NCI-H2171 (cell line): ENCODE measurements around the gene RXRB.

ENCODE experiments used
- DNase-seq: peaks from one replicate; lab custom pipeline; 2025; lab: John Stamatoyannopoulos, UW

The RXRB gene

DNA sequence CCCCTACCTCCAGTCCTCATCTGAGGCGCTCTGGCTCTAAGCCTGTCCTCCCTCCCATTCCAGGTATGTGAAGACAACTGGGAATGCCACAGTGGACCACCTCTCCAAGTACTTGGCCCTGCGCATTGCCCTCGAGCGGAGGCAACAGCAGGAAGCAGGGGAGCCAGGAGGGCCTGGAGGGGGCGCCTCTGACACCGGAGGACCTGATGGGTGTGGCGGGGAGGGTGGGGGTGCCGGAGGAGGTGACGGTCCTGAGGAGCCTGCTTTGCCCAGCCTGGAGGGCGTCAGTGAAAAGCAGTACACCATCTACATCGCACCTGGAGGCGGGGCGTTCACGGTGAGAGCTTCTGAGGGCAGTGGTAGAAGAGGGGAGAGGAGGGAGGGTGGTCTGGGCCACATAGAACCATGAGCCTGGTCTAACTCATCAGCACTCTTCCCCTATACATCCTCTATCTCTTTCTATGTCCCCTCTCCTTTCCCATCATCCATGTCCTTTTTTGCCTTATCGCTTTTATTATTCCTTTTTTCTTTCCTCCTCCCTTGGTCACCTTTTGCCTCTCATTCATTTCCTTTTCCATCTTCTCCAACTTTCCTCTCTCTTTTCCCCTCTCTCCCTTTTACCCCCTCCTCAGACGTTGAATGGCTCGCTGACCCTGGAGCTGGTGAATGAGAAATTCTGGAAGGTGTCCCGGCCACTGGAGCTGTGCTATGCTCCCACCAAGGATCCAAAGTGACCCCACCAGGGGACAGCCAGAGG lies 11.4 kb upstream of the RXRB start:
- no peak for DNase-seq

DNA sequence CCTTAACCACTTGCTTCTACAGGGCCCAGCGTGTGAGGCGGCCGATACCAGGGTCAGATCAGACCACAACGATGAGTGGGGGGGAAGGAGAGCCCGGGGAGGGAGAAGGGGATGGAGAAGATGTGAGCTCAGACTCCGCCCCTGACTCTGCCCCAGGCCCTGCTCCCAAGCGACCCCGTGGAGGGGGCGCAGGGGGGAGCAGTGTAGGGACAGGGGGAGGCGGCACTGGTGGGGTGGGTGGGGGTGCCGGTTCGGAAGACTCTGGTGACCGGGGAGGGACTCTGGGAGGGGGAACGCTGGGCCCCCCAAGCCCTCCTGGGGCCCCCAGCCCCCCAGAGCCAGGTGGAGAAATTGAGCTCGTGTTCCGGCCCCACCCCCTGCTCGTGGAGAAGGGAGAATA lies 10.7 kb upstream of the RXRB start:
- no peak for DNase-seq

DNA sequence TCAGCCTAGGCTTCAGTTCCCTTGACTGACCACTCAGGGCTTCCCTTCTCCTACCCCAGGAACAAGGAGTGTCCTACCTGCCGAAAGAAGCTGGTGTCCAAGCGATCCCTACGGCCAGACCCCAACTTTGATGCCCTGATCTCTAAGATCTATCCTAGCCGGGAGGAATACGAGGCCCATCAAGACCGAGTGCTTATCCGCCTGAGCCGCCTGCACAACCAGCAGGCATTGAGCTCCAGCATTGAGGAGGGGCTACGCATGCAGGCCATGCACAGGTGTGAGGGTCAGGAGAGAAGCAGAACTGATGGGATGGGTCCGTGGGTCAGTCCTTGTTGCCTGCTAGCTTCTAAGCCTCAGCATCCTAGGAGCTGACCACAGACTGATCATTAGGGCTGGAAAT lies 9.4 kb upstream of the RXRB start:
- DNase-seq = no peak

DNA sequence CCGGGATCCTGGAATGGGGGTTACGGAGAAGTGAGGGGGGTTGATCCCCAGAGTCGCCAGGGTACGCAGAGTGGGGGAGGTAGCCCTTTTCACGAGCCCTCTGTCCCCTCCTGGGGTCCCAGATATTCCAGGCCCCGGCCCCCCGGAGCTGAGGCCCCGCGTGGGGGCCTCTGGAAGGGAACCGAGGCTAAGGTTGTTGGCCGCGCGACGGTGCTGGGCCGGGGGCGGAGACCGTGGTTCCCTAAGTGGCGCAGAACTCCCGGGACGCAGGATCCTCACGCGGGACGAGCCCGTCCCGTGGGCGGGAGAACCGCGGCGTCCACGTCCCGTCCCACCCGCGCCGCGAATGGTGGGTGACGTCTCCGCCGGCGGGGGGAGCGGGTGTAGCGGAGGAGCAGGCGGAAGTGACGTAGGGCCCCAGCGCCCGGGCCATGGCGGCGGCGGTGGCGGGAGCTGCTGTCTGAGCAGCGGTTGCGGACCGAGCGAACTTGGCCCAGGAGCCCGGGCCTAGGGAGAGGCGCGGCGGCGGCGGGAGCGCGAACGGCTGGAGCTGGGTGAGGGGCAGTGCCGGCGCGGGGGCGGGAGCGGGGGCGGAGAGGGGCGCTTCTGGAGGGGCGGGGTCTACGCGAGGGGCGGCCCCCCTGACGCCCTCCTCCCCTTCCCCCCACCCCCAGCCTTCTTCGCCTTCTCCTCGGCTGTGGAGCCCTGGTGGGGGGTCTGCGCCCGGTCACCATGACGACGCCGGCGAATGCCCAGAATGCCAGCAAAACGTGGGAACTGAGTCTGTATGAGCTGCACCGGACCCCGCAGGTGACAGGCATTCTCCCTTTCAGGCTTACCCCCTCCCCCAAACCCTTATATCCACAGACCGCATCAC lies 7.9 kb upstream of the RXRB start, which contains the start of gene RING1:
RING1 (plus strand) TSS at position 410 of the 877 bp plus-strand sequence; CDS start at position 733, 323 bp downstream.
- peak; percentile 88 for DNase-seq

DNA sequence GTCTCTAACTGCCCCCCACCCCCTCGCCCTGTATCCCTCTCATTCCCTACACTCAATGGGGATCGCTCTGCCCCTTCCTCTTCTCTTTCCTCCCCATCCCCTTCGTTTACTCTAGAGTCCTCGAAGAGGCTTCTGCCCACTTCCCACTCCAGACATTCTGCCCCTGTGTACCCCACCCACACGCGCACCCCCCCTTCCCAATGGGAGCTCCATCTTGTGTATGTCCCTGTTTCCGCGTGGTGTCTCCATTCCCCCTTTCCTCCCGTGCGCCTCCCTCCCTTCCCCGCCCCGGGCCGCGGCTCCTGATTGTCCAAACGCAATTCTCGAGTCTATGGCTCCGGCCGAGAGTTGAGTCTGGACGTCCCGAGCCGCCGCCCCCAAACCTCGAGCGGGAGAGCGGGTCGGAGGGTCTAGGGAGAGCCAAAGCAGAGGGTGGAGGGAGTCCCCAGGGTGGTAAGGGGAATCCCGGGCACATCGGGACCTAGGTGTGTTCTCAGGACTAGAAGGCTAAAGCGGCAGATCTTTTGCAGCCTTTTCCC lies 7.2 kb upstream of the RXRB start:
- DNase-seq = no peak

DNA sequence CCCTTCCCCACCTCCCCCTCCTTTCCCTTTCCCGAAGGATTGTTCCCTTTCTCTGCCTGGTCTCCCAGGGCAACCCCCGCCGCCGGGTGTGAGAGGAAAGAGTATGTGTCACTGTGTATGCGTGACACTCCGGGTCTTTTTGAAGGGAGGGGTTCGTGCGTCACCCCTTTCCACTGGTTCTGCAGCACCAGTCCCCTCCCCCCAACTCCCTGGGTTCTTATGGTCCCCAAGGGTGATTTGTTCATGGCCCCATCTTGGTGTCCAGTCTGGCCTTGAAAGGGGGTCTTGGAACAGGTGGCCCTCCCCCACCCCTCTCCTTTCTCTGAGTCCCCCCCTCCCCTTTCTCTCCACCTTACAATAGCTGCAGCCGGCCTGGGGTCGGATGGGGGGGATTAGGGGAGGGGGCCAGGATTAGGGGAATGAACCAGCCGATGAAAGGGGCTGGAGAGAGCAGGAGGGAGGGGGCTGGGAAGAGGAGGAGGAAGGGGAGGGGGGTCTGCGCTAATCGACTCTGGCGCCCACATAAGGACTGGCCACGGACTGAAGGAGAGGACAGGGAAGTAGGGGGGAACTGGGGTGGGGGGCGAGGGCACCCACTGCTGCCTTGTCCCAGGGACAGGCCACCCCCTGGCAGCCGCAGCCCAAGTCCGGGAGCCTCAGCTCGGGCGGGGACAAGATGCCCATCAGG lies 6.5 kb upstream of the RXRB start:
- DNase-seq = no peak

DNA sequence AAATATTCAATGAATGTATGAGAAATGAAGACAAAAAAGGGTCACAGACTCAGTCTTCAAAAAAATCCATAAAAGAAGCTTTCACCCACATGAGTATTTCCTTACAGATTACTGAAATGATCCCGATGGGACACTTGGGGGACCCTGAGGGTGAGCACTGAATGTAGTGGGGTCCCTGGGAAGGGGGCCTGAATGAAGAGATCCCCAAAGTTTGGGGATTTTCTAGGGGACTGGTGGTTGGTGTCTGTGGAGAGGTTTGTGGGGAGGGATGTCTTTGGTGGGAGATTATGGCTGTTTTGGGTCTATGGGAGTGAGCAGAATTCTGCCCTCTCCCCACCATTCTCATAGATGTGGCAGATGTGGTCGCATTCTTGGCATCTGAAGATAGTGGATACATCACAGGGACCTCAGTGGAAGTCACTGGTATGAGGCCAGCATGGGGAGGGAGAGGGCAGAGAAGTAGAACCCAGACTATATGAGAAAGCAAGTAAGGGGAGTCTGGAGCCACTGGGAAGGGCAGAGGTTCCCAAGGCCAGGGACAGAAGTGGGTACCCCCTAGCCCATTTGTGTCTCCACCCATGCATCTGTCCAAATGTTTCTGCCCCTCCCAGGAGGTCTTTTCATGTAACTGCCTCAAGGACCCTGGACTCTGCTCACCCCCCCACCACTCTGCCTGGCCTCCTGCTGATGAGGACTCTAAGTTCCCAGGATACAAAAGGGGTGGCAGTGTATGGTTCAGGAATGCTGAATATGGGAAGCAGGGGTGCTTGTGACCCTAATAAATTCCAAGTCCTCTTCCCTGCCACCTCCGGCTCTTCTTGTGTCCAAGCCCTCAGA lies 5.8 kb upstream of the RXRB start:
- DNase-seq = no peak

DNA sequence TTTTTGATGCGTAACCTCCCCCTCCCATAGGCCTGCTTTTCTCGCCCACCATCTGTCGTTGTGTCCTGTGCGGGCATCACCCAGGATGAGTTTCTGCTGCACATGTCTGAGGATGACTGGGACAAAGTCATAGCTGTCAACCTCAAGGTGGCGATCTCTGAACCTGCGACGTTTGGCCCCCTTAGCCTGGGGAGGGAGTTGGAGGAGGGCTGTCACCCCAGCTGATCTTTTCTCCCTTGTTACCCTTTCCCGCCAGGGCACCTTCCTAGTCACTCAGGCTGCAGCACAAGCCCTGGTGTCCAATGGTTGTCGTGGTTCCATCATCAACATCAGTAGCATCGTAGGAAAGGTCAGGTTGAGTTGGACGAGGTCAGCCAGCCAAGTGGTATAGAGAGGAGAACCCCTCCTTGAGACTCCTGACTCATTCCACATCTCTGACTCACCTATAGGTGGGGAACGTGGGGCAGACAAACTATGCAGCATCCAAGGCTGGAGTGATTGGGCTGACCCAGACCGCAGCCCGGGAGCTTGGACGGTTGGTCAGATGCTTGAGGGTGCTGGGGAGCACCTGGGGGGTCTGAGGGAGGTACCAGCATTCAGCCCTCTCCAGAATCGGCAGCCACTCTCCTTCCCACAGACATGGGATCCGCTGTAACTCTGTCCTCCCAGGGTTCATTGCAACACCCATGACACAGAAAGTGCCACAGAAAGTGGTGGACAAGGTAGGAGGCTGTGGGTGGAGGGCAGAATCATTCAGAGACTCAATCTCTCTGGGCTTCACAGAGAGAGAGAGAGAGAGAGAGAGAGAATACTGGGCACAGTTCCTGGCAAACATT lies 4.9 kb upstream of the RXRB start:
- DNase-seq = no peak

DNA sequence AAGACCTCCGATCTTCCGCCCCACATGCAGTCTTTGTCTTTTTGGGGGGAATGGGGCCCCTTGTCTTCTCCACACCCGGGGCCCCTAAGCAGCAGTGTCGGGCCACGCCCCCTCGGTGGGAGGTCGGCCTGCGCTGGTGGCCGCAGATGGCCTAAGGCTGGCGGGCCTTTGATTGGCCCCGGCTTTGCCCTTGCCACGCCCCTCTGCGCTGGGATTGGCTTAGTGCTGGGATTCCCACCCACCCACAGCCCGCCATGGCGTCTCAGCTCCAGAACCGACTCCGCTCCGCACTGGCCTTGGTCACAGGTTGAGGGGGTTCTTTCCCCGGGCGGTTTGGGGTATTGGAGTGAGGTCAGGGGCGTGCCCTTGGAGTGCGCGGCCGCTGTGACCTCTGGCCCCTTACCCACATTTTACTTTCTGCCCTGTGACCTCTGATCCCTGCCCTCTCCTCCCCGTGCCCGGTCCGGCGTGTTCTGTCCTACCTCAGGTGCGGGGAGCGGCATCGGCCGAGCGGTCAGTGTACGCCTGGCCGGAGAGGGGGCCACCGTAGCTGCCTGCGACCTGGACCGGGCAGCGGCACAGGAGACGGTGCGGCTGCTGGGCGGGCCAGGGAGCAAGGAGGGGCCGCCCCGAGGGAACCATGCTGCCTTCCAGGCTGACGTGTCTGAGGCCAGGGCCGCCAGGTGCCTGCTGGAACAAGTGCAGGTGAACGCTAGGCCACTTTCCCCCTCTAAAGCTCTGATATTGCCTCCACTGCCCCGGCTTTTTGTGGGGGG lies 4.1 kb upstream of the RXRB start, which contains the start of gene HSD17B8:
HSD17B8 (plus strand) TSS at position 241 of the 776 bp plus-strand sequence; CDS start at position 255, 14 bp downstream.
- DNase-seq = peak; percentile 91

DNA sequence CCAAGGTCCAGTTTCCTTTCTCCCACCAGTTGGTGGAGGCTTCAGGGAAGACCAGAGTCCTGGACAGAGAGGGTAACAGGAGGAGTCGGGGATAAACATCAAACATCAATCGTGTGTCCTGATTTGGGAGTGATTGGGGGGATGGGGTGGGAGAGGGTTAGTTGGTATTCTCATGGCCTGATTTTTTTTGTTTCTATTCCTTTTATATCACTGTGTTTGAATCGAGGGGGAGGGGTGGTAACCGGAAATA lies 3.6 kb upstream of the RXRB start:
- DNase-seq = no peak

DNA sequence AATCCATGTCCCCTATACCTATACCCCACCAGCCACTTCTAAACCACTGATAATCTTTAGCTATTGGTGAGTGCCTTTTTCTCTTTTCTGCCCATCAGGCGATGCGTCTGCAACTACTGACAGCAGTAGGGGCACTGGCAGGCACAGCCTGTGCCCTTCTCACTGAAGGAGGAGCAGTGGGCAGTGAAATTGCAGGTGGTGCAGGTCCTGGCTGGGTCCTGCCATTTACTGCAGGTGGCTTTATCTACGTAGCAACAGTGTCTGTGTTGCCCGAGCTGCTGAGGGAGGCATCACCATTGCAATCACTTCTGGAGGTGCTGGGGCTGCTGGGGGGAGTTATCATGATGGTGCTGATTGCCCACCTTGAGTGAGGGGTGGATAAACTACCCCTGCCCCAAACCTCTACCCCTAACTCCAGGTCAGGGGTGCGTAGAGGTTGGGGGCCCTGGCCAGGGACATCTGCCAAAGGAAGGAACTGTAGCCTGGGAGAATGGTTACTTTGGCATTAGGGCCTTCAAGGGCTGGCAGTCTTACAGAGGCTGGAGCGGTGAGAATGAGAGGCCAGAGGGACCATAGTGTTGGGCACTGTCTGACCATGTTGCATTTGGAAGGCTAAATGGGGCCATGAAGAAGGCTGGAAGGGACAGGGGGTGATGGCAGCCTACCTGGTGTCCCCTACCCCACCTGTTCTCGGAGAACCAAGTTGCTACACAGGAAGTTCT lies 3.1 kb upstream of the RXRB start:
- DNase-seq = no peak

DNA sequence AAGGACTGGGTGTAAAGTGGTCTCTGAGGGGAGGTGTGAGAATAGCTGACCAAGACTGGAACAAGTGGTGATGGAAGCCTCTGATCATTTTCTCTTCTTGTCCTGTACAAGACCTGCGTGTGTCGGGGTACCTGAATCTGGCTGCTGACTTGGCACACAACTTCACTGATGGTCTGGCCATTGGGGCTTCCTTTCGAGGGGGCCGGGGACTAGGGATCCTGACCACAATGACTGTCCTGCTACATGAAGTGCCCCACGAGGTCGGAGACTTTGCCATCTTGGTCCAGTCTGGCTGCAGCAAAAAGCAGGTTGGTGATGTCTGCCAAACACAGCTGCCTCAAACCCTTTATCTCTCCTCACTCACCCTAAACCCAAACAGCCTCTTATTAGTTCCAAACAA lies 2.3 kb upstream of the RXRB start:
- no peak for DNase-seq

DNA sequence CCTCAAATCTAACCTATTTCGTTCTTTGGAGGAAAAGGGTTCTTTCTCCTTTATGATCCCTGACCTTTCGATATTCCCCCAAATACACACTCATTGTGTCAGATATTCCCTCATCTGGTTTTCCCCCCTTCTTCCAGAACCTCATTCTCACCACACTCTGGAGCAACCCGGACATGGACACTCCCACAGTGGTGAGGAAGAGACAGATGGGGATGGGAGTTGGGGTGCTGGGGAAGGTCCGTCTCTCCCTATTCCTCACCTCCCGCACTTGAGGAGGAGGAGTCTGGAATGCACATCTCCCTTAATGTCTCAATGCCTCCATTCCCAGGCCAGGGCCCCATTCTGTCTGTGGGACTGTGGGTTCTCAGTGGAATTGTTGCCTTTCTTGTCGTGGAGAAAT lies 1.5 kb upstream of the RXRB start:
- DNase-seq = no peak

DNA sequence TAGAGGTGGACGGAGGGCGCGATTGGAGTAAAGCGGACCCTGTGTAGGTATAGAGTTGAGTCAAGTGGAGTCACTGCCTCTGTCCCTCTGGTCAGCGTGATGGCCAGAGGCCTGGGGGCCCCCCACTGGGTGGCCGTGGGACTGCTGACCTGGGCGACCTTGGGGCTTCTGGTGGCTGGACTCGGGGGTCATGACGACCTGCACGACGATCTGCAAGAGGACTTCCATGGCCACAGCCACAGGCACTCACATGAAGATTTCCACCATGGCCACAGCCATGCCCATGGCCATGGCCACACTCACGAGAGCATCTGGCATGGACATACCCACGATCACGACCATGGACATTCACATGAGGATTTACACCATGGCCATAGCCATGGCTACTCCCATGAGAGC lies 681 bp upstream of the RXRB start:
- DNase-seq = no peak

DNA sequence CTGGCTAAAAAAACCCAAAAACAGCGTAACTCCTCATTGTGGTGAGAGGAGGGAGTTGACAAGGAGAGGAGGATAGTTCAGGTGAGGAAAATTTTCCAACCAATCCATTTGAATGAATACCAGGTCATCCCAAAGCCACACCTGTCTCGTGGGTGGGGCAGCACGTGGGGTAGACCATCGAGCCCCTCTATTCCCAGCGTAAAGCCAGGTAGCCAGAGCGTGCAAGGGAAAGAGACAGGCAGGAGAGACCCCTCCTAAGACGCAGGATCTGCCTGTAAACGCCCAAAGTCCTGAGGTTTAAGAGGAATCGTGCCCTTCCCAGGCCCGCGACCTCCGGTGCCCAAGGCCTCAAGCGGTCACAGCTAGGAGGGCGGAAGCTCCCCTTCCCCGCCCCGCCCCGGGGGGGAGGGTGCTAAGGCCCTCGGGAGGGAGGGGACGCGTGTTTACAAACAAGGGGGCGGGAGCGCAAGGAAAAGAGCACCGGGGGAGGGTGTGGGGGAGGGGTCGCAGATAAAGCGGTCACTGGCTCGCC lies 712 bp downstream of the RXRB start:
- peak; percentile 78 for DNase-seq

DNA sequence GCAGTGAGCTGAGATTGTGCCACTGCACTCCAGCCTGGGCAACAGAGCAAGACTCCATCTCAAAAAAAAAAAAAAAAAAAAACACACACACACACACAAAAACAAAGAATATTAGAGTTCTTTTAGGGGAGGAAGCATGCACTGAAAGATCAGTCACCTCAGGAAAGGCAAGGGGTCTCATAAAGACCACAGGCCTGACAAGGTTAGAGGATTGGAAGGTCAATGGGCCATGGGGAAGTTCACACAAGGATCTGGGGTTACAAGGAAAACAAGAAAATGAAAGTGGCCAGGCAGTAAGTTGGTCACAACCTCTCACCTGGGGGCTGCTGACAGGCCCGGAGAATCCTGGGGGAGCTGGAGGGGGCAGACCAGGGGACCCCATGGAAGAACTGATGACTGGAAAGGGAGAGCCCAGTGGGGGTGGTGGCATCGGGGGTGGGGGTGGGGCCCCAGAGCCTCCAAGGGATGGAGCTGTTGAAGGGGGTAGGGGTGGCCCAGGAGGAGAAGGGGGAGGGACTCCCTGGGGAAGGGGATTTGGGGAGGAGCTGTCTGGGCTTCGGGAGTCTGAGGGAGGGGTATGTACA lies 1.5 kb downstream of the RXRB start:
- DNase-seq = no peak

DNA sequence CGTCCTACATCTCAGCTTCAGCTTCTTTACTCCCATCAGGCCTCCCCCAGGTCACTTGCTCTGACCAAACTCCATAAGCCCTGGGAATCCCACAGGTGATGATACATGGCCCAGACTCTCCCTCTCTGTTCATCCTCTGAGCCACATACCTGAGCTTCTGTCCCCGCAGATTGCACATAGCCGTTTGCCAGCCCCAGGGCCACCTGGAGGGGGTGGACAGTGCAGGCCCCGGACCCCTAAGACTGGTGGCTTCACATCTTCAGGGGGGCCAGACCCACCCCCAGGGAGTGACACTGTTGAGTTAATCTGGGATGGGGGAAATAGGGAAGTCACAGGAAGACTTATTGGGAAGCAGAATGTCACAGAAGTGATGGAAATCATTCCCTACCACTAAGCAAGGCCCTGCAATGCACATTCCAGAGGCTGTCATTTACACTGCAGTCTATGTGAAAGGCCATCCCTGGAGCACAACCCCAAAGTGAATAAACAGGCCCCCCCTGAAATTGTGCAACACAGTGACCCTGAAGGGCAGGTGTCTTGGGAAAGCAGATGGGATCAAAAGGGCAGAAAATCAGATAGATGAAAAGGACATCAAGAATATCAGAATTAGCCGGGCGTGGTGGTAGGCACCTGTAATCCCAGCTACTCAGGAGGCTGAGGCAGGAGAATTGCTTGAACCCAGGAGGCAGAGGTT lies 2.2 kb downstream of the RXRB start:
- no peak for DNase-seq

DNA sequence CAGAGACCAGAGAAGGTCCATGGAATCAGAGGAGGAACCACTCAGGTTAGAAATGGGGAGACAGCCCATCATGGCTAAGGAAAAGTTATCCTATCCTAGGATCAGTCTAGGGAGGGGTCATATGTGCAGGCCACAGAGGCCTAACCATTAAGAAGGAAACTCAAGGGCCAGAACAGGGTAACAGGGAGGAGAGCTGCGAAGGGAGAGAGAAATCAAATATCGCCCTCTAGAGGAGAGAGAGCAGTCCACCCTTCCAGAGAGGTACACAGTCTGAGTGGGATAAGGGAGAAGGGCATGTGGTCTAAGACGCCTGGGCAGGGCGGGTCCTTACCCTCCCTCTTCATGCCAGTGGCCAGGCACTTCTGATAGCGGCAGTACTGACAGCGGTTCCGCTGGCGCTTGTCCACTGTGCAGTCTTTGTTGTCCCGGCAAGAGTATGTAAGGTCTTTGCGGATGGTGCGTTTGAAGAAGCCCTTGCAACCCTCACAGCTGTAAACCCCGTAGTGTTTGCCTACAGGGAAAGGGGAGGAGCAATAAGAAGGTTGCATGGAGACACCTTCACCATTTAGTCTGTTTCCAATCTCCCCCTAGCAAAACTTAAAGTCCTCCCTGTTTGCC lies 2.9 kb downstream of the RXRB start:
- no peak for DNase-seq
